OCI-LY1 (cell line): ENCODE data around the gene SMARCD2.
A peak's percentile ranks its signal among the peaks of the same experiment; 100 is the strongest.

Source experiments
- H2AFZ ChIP-seq: fragments of 200-600 bp; sonication (generic), shearing (Covaris generic); 2 replicates; pipeline ENCODE4 v1.6.0; 2014; ENCODE audit warnings: antibody characterized with exemption, mild to moderate bottlenecking, low read length
- H3F3A ChIP-seq: fragments of 200-600 bp; sonication (generic), shearing (Covaris generic); 2 replicates; pipeline ENCODE4 v1.6.0; 2014; ENCODE audit warnings: mild to moderate bottlenecking, antibody characterized with exemption, low read length, moderate library complexity; ENCODE audit not compliant: insufficient read depth
- H3K27ac ChIP-seq: fragments of 200-600 bp; sonication (generic); 2 replicates; pipeline ENCODE4 v1.5.1; 2014; ENCODE audit warnings: low read length, mixed run types, mild to moderate bottlenecking, low read depth; ENCODE audit not compliant: poor library complexity, severe bottlenecking
- H3K27me3 ChIP-seq: fragments of 200-600 bp; sonication (generic); 2 replicates; pipeline ENCODE4 v1.6.0; 2014; ENCODE audit warnings: antibody characterized with exemption, mild to moderate bottlenecking, low read length, moderate library complexity; ENCODE audit not compliant: insufficient read depth
- H3K36me3 ChIP-seq: fragments of 200-600 bp; sonication (generic); 2 replicates; pipeline ENCODE4 v1.6.1; 2014; ENCODE audit warnings: mild to moderate bottlenecking, antibody characterized with exemption, low read length, moderate library complexity, mixed read lengths; ENCODE audit not compliant: insufficient read depth
- H3K4me1 ChIP-seq: fragments of 200-600 bp; sonication (generic); 2 replicates; pipeline ENCODE4 v1.5.1; 2014; ENCODE audit warnings: mild to moderate bottlenecking, low read length, moderate library complexity; ENCODE audit not compliant: insufficient read depth, severe bottlenecking
- H3K4me2 ChIP-seq: fragments of 200-600 bp; sonication (generic), shearing (Covaris generic); 2 replicates; pipeline ENCODE4 v1.6.1; 2014; ENCODE audit warnings: low read length
- H3K4me3 ChIP-seq: fragments of 200-600 bp; sonication (generic); 2 replicates; pipeline ENCODE4 v1.5.1; 2014; ENCODE audit warnings: low read length, low read depth, mild to moderate bottlenecking, mixed read lengths; ENCODE audit not compliant: poor library complexity, severe bottlenecking
- H3K79me2 ChIP-seq: fragments of 200-600 bp; shearing (Covaris generic); 2 replicates; pipeline ENCODE4 v1.6.1; 2016; ENCODE audit warnings: mixed run types, low read length, mixed read lengths; ENCODE audit not compliant: insufficient read depth
- H3K9ac ChIP-seq: fragments of 200-600 bp; sonication (generic), shearing (Covaris generic); 2 replicates; pipeline ENCODE4 v1.6.1; 2014; ENCODE audit warnings: mild to moderate bottlenecking, low read length, mixed read lengths
- H3K9me2 ChIP-seq: fragments of 200-600 bp; sonication (generic), shearing (Covaris generic); 2 replicates; pipeline ENCODE4 v1.6.1; 2014; ENCODE audit warnings: low read depth, mild to moderate bottlenecking, low read length, mixed read lengths
- H3K9me3 ChIP-seq: fragments of 200-600 bp; shearing (Covaris generic); 2 replicates; pipeline ENCODE4 v1.6.1; 2014; ENCODE audit warnings: low read length, mixed read lengths
- H4K20me1 ChIP-seq: fragments of 200-600 bp; sonication (generic), shearing (Covaris generic); 2 replicates; pipeline ENCODE4 v1.6.0; 2016; ENCODE audit warnings: mild to moderate bottlenecking, low read length; ENCODE audit not compliant: insufficient read depth
- EZH2 ChIP-seq: fragments of 200-600 bp; sonication (generic), shearing (Covaris generic); IDR thresholded peaks from 2 replicates; pipeline ENCODE4 v1.8.0; 2017; ENCODE audit warnings: borderline replicate concordance, mixed run types, mild to moderate bottlenecking, antibody characterized with exemption, low read length, moderate library complexity, mixed read lengths
- TF ChIP-seq, protein P1 (sequence below): fragments of 200-600 bp; sonication (generic), shearing (Covaris generic); IDR thresholded peaks from 2 replicates; pipeline ENCODE4 v1.5.1; 2017; ENCODE audit warnings: mild to moderate bottlenecking, antibody characterized with exemption, low read length, moderate library complexity, mixed read lengths

SMARCD2 gene

DNA sequence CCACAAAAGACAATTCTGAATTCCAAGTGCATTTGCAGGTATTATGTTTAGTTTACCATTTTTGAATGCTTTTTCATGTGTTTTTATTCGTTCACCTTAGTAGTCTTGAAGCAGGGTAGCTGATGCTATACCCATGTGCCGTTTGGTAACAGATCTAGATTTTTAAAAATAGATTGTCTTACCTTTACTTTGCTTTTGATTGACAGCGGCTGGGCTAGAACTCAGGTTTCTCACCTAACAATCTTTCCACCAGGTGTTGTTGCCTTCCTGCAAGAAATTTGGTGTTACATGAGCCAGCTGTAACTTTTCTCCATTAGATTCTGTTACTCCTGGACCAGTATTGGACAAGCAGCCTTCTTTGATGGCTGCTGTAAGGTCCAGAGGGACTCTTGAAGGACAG lies 13.5 kb downstream of the SMARCD2 start:
- Histone ChIP-seq H3K9me2 (no peaks in the 10 kb centered on the region), H2AFZ (no peak overlapping the region), H4K20me1 (no peaks in the 10 kb centered on the region), H3K36me3 (peaks cover 75% of the 10 kb centered on the region), H3K27ac (no peak overlapping the region), H3K9ac (peak overlapping the region; percentile 96), H3K4me1 (peaks cover 24% of the 10 kb centered on the region), H3K4me2 (peak overlapping the region; percentile 94), H3K27me3 (no peaks in the 10 kb centered on the region), H3K4me3 (peak overlapping the region; percentile 91), H3F3A (no peaks in the 10 kb centered on the region), H3K9me3 (no peaks in the 10 kb centered on the region), H3K79me2 (peaks cover 23% of the 10 kb centered on the region)
- TF ChIP-seq, protein P1, sequence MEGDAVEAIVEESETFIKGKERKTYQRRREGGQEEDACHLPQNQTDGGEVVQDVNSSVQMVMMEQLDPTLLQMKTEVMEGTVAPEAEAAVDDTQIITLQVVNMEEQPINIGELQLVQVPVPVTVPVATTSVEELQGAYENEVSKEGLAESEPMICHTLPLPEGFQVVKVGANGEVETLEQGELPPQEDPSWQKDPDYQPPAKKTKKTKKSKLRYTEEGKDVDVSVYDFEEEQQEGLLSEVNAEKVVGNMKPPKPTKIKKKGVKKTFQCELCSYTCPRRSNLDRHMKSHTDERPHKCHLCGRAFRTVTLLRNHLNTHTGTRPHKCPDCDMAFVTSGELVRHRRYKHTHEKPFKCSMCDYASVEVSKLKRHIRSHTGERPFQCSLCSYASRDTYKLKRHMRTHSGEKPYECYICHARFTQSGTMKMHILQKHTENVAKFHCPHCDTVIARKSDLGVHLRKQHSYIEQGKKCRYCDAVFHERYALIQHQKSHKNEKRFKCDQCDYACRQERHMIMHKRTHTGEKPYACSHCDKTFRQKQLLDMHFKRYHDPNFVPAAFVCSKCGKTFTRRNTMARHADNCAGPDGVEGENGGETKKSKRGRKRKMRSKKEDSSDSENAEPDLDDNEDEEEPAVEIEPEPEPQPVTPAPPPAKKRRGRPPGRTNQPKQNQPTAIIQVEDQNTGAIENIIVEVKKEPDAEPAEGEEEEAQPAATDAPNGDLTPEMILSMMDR = no peak

DNA sequence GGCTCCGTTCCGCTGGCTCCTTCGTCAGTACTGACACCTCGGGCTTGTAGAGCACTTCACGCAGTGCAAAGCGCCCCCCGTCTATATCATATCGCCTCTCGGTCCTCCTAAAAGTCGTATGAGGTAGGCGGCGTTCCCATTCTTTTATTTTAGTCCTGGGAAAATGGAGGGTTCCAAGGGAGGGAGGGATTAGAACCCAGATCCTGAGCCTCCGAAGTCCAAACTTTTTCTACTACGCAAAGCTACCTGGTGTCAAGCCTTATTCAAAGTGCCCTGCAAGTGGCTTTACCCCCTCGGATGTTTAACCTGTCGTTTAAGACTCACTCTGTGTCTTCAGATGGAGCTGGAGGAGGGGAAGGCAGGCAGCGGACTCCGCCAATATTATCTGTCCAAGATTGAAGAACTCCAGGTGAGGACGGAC lies 14.7 kb downstream of the SMARCD2 start:
- peak overlapping the region; percentile 94 for H3K4me2 ChIP-seq
- H3K4me1 ChIP-seq = peaks cover 24% of the 10 kb centered on the region
- no peaks in the 10 kb centered on the region for H3K9me3 ChIP-seq
- TF ChIP-seq EZH2 = no peak
- TF ChIP-seq, protein P1 = no peak
- peak overlapping the region; percentile 96 for H3K9ac ChIP-seq
- H3K9me2 ChIP-seq = no peaks in the 10 kb centered on the region
- no peak overlapping the region for H2AFZ ChIP-seq
- H4K20me1 ChIP-seq = no peaks in the 10 kb centered on the region
- H3K4me3 ChIP-seq = peak overlapping the region; percentile 91
- peaks cover 23% of the 10 kb centered on the region for H3K79me2 ChIP-seq
- H3K36me3 ChIP-seq = peaks cover 75% of the 10 kb centered on the region
- peak overlapping the region; percentile 74 for H3K27ac ChIP-seq
- no peaks in the 10 kb centered on the region for H3K27me3 ChIP-seq
- H3F3A ChIP-seq = no peaks in the 10 kb centered on the region

DNA sequence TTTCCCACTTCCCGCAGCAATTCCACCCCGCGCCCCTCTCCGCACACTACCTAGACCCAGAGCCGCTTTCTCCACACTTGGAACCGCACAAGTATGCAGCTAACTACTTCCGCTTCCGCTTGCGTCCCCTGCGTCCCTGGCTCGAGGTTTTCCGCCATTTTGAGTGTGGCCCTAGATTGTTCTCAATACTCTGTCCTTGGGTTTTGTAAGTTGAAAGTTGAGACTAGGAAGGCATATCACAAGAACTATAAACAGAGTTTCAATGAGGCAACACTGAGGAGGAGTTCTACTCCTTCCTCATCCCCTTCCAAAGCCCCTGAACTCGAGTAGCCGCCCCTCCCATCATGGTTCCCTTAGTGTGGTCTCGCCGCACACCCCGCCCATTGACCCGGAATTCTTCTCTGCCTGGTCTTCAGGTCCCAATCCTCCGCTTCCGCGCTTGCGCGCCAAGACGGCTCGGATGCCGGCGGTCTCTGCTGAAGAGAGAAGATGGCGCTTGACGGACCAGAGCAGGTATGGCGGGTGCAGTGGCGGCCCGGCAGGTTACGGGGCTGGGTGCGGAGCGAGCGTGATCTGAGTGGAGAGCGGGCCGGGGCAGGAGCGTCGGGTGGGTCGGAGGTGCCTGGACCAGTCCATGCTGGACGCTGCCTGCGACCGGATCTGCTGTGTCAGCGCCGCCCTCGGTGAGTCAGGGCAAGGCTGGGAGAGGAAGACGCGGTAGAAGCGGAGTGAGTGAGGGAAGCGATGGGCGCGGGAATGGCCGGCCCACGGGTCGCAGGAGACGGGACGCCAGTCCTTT lies 15.3 kb downstream of the SMARCD2 start, which contains the start of the genes FTSJ3 and PSMC5:
Gene FTSJ3, minus strand, starts transcription at position 662 of the 799 bp plus-strand sequence. CDS start 761 bp downstream, outside the sequence.
Gene PSMC5, plus strand, starts transcription at position 430 of the 799 bp plus-strand sequence. Its CDS starts 60 bp downstream, at position 490.
- no peak for TF ChIP-seq EZH2
- TF ChIP-seq, protein P1 = peak; percentile 65
- Histone ChIP-seq H3K9me2 (no peaks in the 10 kb centered on the region), H4K20me1 (no peaks in the 10 kb centered on the region), H3K27ac (peak within 1 kb of the TSS; percentile 74), H3F3A (no peaks in the 10 kb centered on the region), H3K4me1 (peaks cover 25% of the 10 kb centered on the region), H3K9ac (peak within 1 kb of the TSS; percentile 96), H2AFZ (no peak within 1 kb of the TSS), H3K27me3 (no peaks in the 10 kb centered on the region), H3K36me3 (peaks cover 75% of the 10 kb centered on the region), H3K79me2 (peaks cover 23% of the 10 kb centered on the region), H3K4me2 (peak within 1 kb of the TSS; percentile 94), H3K4me3 (peak within 1 kb of the TSS; percentile 91), H3K9me3 (no peaks in the 10 kb centered on the region)
